CD4-positive, alpha-beta T cell (primary cell): ENCODE measurements around the gene ABCF2. TPM values are rescaled to one million over a fixed set of nuclear protein-coding genes. Genes with fewer than 3 reads are reported as not detected.

Experiments
- ATAC-seq: fragments of 200-7000 bp; cut with Tn5 transposase; one replicate; pipeline ENCODE4 v1.10.0; 2022; ENCODE audit warnings: mild to moderate bottlenecking; ENCODE audit not compliant: poor library complexity
- CTCF ChIA-PET: fragments of 350-600 bp; sonication (Branson Sonifier 250); formaldehyde crosslinking; loops from one replicate; lab custom pipeline; 2021; ENCODE audit warnings: antibody characterized with exemption, inconsistent platforms; lab: Charles Lee
- POLR2A ChIA-PET: fragments of 350-600 bp; sonication (Branson Sonifier 250); formaldehyde crosslinking; loops from one replicate; lab custom pipeline; 2021; ENCODE audit warnings: antibody characterized with exemption, inconsistent platforms; lab: Charles Lee
- DNase-seq, 14 experiments: peaks; one replicate each; pipeline ENCODE4 v3.0.0-alpha.2; 2013 to 2020; ENCODE audit warnings: mixed read lengths in 2 of 14
- H3K27ac ChIP-seq, 2 donors: one replicate each; pipeline versions ENCODE4 v1.5.1 to v1.7.0; 2013; ENCODE audit warnings: low read length in 2 of 2, low read depth in 1 of 2, mild to moderate bottlenecking in 1 of 2
- H3K27me3 ChIP-seq, 2 experiments: 1 replicate in 1 of 2; 2 replicates in 1 of 2; pipeline versions ENCODE4 v1.6.1 to v1.7.0; 2013; ENCODE audit warnings: low read length in 2 of 2, control low read depth in 1 of 2, mild to moderate bottlenecking in 1 of 2, moderate library complexity in 1 of 2; ENCODE audit not compliant: insufficient read depth in 2 of 2, control insufficient read depth in 1 of 2
- H3K36me3 ChIP-seq: one replicate; pipeline ENCODE4 v1.6.1; 2013; ENCODE audit warnings: low read length, control low read depth; ENCODE audit not compliant: insufficient read depth
- H3K4me1 ChIP-seq: one replicate; pipeline ENCODE4 v1.6.1; 2013; ENCODE audit warnings: low read length, control low read depth; ENCODE audit not compliant: insufficient read depth
- H3K4me3 ChIP-seq: one replicate; pipeline ENCODE4 v1.5.1; 2013; ENCODE audit warnings: mild to moderate bottlenecking, low read length, moderate library complexity
- H3K9me3 ChIP-seq, 2 experiments: 1 replicate in 1 of 2; 2 replicates in 1 of 2; pipeline versions ENCODE4 v1.6.1 to v1.7.0; 2013; ENCODE audit warnings: low read length in 2 of 2, mild to moderate bottlenecking in 2 of 2, control low read depth in 1 of 2, moderate library complexity in 1 of 2; ENCODE audit not compliant: control insufficient read depth in 1 of 2, insufficient read depth in 1 of 2
- H3K27ac Mint-ChIP-seq: one replicate; pipeline ENCODE4 v1.8.0; 2020; ENCODE audit warnings: mixed read lengths
- H3K27me3 Mint-ChIP-seq: one replicate; pipeline ENCODE4 v1.8.0; 2021; ENCODE audit warnings: mixed read lengths
- H3K36me3 Mint-ChIP-seq: one replicate; pipeline ENCODE4 v1.8.0; 2021; ENCODE audit warnings: low read depth, mixed read lengths
- H3K4me1 Mint-ChIP-seq: one replicate; pipeline ENCODE4 v1.8.0; 2021; ENCODE audit warnings: low read depth, mixed read lengths
- H3K4me3 Mint-ChIP-seq: one replicate; pipeline ENCODE4 v1.8.0; 2020; ENCODE audit warnings: mild to moderate bottlenecking, mixed read lengths
- H3K9me3 Mint-ChIP-seq: one replicate; pipeline ENCODE4 v1.8.0; 2020; ENCODE audit warnings: mixed read lengths
- CTCF ChIP-seq: fragments of 200-600 bp; IDR thresholded peaks from one replicate; pipeline ENCODE4 v1.8.0; 2022; ENCODE audit warnings: antibody characterized with exemption, mild to moderate bottlenecking
- intact Hi-C, 2 experiments: fragments of 100-400 bp; cut with DNase I in 1 of 2; cut with micrococcal nuclease in 1 of 2; formaldehyde crosslinking; loops; one replicate each; pipeline versions ENCODE4 v1.15.1 to v1.9.0; 2023 to 2025; cut with DNase I, micrococcal nuclease
- total RNA-seq, 174 experiments: library from RNA in 2 of 174; stranded (reverse) in 2 of 174; gene quantifications; one replicate each; pipeline ENCODE4 v1.2.3 and lab custom pipeline; 2021 to 2026

Gene ABCF2
- total RNA-seq, 2 experiments from 2014 or later, result 12.3 to 13.2 TPM

GRCh38 chr7:151250181-151251132 lies 23.5 kb upstream of the ABCF2 start:
- no peak for ATAC-seq
- Mint-ChIP-seq H3K27me3 (peaks cover 86% of the 10 kb centered on the region), H3K4me3 (peak overlapping the region; percentile 74), H3K4me1 (peaks cover 47% of the 10 kb centered on the region), H3K27ac (no peak overlapping the region), H3K36me3 (no peaks in the 10 kb centered on the region), H3K9me3 (no peaks in the 10 kb centered on the region)
- no peak overlapping the region for H3K4me3 ChIP-seq
- no peak overlapping the region for H3K27ac ChIP-seq
- ChIA-PET CTCF (no interaction called here), POLR2A (no interaction called here)
- H3K4me1 ChIP-seq, result peaks cover 38% of the 10 kb centered on the region
- H3K9me3 ChIP-seq, result no peaks in the 10 kb centered on the region
- DNase-seq, result no peak
- peaks cover 53 to 58% of the 10 kb centered on the region in 2 experiments for H3K27me3 ChIP-seq
- intact Hi-C loops, result no loop called here
- no peak for TF ChIP-seq CTCF
- H3K36me3 ChIP-seq, result no peaks in the 10 kb centered on the region

GRCh38 chr7:151249732-151250072 lies 22.7 kb upstream of the ABCF2 start:
- H3K36me3 Mint-ChIP-seq, result no peaks in the 10 kb centered on the region

More at GRCh38 chr7:151249732-151250072, 22.7 kb upstream of the ABCF2 start:
- Histone ChIP-seq H3K4me1 (peaks cover 44% of the 10 kb centered on the region), H3K4me3 (no peak overlapping the region), H3K27me3 (peaks cover 59 to 63% of the 10 kb centered on the region in 2 experiments), H3K9me3 (no peaks in the 10 kb centered on the region), H3K27ac (no peak overlapping the region), H3K36me3 (no peaks in the 10 kb centered on the region)
- TF ChIP-seq CTCF, result no peak
- Mint-ChIP-seq H3K4me1 (peaks cover 49% of the 10 kb centered on the region), H3K27me3 (peaks cover 83% of the 10 kb centered on the region), H3K27ac (no peak overlapping the region), H3K4me3 (peak overlapping the region; percentile 84), H3K9me3 (no peaks in the 10 kb centered on the region)
- no peak for ATAC-seq
- POLR2A ChIA-PET, result interaction anchor here (1.0 kb wide), 1 partner anchor 10 kb away, joined by 4 read pairs; no protein-coding TSS in a partner anchor
- DNase-seq, result no peak
- CTCF ChIA-PET, result no interaction called here
- intact Hi-C loops, result loop anchor here (5.0 to 10.0 kb wide), 2 partner anchors 82 to 85 kb away; partner anchors contain the start of gene GBX1 (in 2 of the 2)
